ENCODE measurements around the gene PRKAG1.

PRKAG1 gene

GRCh38 chr12:48957141-48958048 lies 61.2 kb downstream of the PRKAG1 start, which contains the start of gene ARF3:
ARF3 (minus strand) TSS chr12:48957487; CDS start chr12:48941095, 16,392 bp downstream.
- Histone ChIP-seq H3K9me3 (ENCODE audit: insufficient read depth, low read length) (no peaks in the 10 kb centered on the region), H3K9ac (ENCODE audit: insufficient read length, low read depth) (peak within 1 kb of the TSS; percentile 99), H3K27me3 (ENCODE audit: insufficient read depth, insufficient read length) (no peaks in the 10 kb centered on the region), H3K4me1 (ENCODE audit: insufficient read depth, insufficient read length) (peaks cover 13% of the 10 kb centered on the region), H3K4me3 (ENCODE audit: insufficient read length, low read depth) (peak within 1 kb of the TSS; percentile 98), H3K36me3 (ENCODE audit: insufficient read depth, insufficient read length, low read length) (peaks cover 40% of the 10 kb centered on the region)
- no peak for TF ChIP-seq SUZ12 (IDR thresholded peaks at IDR 0.05; ENCODE audit: extremely low read depth, insufficient read depth, insufficient read length)
- TF ChIP-seq YY1 (IDR thresholded peaks at IDR 0.05; ENCODE audit: insufficient read depth, insufficient read length), result no peak
- TF ChIP-seq ZNF274 (IDR thresholded peaks at IDR 0.05; ENCODE audit: low read depth, low read length), result no peak
- DNase-seq (ENCODE audit: low read depth, low spot score), result peak; percentile 95

- TF ChIP-seq ZNF274 (IDR thresholded peaks at IDR 0.05; ENCODE audit: low read depth, low read length) (no peak), SUZ12 (IDR thresholded peaks at IDR 0.05; ENCODE audit: extremely low read depth, insufficient read depth, insufficient read length) (no peak), YY1 (IDR thresholded peaks at IDR 0.05; ENCODE audit: insufficient read depth, insufficient read length) (no peak)
- H3K27me3 ChIP-seq (ENCODE audit: insufficient read depth, insufficient read length), result no peaks in the 10 kb centered on the region
- peaks cover 45% of the 10 kb centered on the region for H3K36me3 ChIP-seq (ENCODE audit: insufficient read depth, insufficient read length, low read length)
- peak overlapping the region; percentile 99 for H3K9ac ChIP-seq (ENCODE audit: insufficient read length, low read depth)
- H3K4me3 ChIP-seq (ENCODE audit: insufficient read length, low read depth), result peak overlapping the region; percentile 98
- peak; percentile 89 for DNase-seq (ENCODE audit: low read depth, low spot score)
- peaks cover 13% of the 10 kb centered on the region for H3K4me1 ChIP-seq (ENCODE audit: insufficient read depth, insufficient read length)
- H3K9me3 ChIP-seq (ENCODE audit: insufficient read depth, low read length), result no peaks in the 10 kb centered on the region
These were observed 62.1 kb downstream of the PRKAG1 start for GRCh38 chr12:48956279-48957140.

GRCh38 chr12:48954841-48955501 lies 63.6 kb downstream of the PRKAG1 start:
- TF ChIP-seq SUZ12 (IDR thresholded peaks at IDR 0.05; ENCODE audit: extremely low read depth, insufficient read depth, insufficient read length), result no peak
- TF ChIP-seq ZNF274 (IDR thresholded peaks at IDR 0.05; ENCODE audit: low read depth, low read length), result no peak
- TF ChIP-seq YY1 (IDR thresholded peaks at IDR 0.05; ENCODE audit: insufficient read depth, insufficient read length), result no peak
- H3K9me3 ChIP-seq (ENCODE audit: insufficient read depth, low read length), result no peaks in the 10 kb centered on the region
- H3K36me3 ChIP-seq (ENCODE audit: insufficient read depth, insufficient read length, low read length), result peaks cover 57% of the 10 kb centered on the region
- H3K27me3 ChIP-seq (ENCODE audit: insufficient read depth, insufficient read length), result no peaks in the 10 kb centered on the region
- no peak overlapping the region for H3K9ac ChIP-seq (ENCODE audit: insufficient read length, low read depth)
- H3K4me3 ChIP-seq (ENCODE audit: insufficient read length, low read depth), result peak overlapping the region; percentile 98
- peaks cover 6% of the 10 kb centered on the region for H3K4me1 ChIP-seq (ENCODE audit: insufficient read depth, insufficient read length)
- no peak for DNase-seq (ENCODE audit: low read depth, low spot score)

- DNase-seq (ENCODE audit: low read depth, low spot score), result no peak
- Histone ChIP-seq H3K27me3 (ENCODE audit: insufficient read depth, insufficient read length) (no peaks in the 10 kb centered on the region), H3K4me3 (ENCODE audit: insufficient read length, low read depth) (no peak overlapping the region), H3K9ac (ENCODE audit: insufficient read length, low read depth) (no peak overlapping the region), H3K4me1 (ENCODE audit: insufficient read depth, insufficient read length) (peaks cover 6% of the 10 kb centered on the region), H3K9me3 (ENCODE audit: insufficient read depth, low read length) (no peaks in the 10 kb centered on the region), H3K36me3 (ENCODE audit: insufficient read depth, insufficient read length, low read length) (peaks cover 62% of the 10 kb centered on the region)
- TF ChIP-seq SUZ12 (IDR thresholded peaks at IDR 0.05; ENCODE audit: extremely low read depth, insufficient read depth, insufficient read length) (no peak), ZNF274 (IDR thresholded peaks at IDR 0.05; ENCODE audit: low read depth, low read length) (no peak), YY1 (IDR thresholded peaks at IDR 0.05; ENCODE audit: insufficient read depth, insufficient read length) (no peak)
These were observed 64.5 kb downstream of the PRKAG1 start for GRCh38 chr12:48954061-48954460.

GRCh38 chr12:48952691-48953090 lies 65.9 kb downstream of the PRKAG1 start:
- Histone ChIP-seq H3K9ac (ENCODE audit: insufficient read length, low read depth) (no peak overlapping the region), H3K4me1 (ENCODE audit: insufficient read depth, insufficient read length) (peaks cover 6% of the 10 kb centered on the region), H3K27me3 (ENCODE audit: insufficient read depth, insufficient read length) (no peaks in the 10 kb centered on the region), H3K36me3 (ENCODE audit: insufficient read depth, insufficient read length, low read length) (peaks cover 69% of the 10 kb centered on the region), H3K9me3 (ENCODE audit: insufficient read depth, low read length) (no peaks in the 10 kb centered on the region), H3K4me3 (ENCODE audit: insufficient read length, low read depth) (no peak overlapping the region)
- no peak for DNase-seq (ENCODE audit: low read depth, low spot score)
- TF ChIP-seq ZNF274 (IDR thresholded peaks at IDR 0.05; ENCODE audit: low read depth, low read length), result no peak
- no peak for TF ChIP-seq SUZ12 (IDR thresholded peaks at IDR 0.05; ENCODE audit: extremely low read depth, insufficient read depth, insufficient read length)
- TF ChIP-seq YY1 (IDR thresholded peaks at IDR 0.05; ENCODE audit: insufficient read depth, insufficient read length), result no peak
